Measurements from ENCODE around the gene PTP4A2. TPM values are rescaled to one million over a fixed set of nuclear protein-coding genes. Genes with fewer than 3 reads are reported as not detected.

The PTP4A2 gene
- total RNA-seq, 1 experiment from 2014 or later: 169 TPM

GRCh38 chr1:31936278-31936980 lies 1.7 kb downstream of the PTP4A2 start:
- intact Hi-C loops (cut with micrococcal nuclease; ENCODE audit: unreplicated experiment): no loop called here
- ChIA-PET POLR2A (no interaction called here), CTCF (no interaction called here)
- H3K9me3 Mint-ChIP-seq (ENCODE audit: unreplicated experiment): no peaks in the 10 kb centered on the region
- peak overlapping the region; percentile 91 for H3K27ac Mint-ChIP-seq (ENCODE audit: unreplicated experiment)
- peaks cover 33% of the 10 kb centered on the region for H3K4me1 Mint-ChIP-seq (ENCODE audit: low read depth, unreplicated experiment)
- H3K9me3 ChIP-seq: no peaks in the 10 kb centered on the region
- H3K27me3 Mint-ChIP-seq (ENCODE audit: insufficient read depth, unreplicated experiment): no peaks in the 10 kb centered on the region
- peak overlapping the region; percentile 94 for H3K4me3 ChIP-seq (ENCODE audit: low read depth, low read length)
- TF ChIP-seq, protein P1, sequence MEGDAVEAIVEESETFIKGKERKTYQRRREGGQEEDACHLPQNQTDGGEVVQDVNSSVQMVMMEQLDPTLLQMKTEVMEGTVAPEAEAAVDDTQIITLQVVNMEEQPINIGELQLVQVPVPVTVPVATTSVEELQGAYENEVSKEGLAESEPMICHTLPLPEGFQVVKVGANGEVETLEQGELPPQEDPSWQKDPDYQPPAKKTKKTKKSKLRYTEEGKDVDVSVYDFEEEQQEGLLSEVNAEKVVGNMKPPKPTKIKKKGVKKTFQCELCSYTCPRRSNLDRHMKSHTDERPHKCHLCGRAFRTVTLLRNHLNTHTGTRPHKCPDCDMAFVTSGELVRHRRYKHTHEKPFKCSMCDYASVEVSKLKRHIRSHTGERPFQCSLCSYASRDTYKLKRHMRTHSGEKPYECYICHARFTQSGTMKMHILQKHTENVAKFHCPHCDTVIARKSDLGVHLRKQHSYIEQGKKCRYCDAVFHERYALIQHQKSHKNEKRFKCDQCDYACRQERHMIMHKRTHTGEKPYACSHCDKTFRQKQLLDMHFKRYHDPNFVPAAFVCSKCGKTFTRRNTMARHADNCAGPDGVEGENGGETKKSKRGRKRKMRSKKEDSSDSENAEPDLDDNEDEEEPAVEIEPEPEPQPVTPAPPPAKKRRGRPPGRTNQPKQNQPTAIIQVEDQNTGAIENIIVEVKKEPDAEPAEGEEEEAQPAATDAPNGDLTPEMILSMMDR (IDR thresholded peaks at IDR 0.05; ENCODE audit: insufficient read depth in 1 of 2, low read depth in 1 of 2, low read length in 1 of 2, severe bottlenecking in 1 of 2, unreplicated experiment in 1 of 2): no peak
- H3K4me1 ChIP-seq: peaks cover 52% of the 10 kb centered on the region
- H3K36me3 ChIP-seq (ENCODE audit: control insufficient read depth, insufficient read depth, low read length): no peaks in the 10 kb centered on the region
- H3K4me3 Mint-ChIP-seq (ENCODE audit: unreplicated experiment): peak overlapping the region; percentile 99
- no TSS peak for BruUV-seq (replicated peaks)
- H3K36me3 Mint-ChIP-seq (ENCODE audit: insufficient read depth, unreplicated experiment): peaks cover 19% of the 10 kb centered on the region
- H3K27me3 ChIP-seq (replicated peaks; ENCODE audit: control insufficient read depth, insufficient read depth, low read length): no peaks in the 10 kb centered on the region
- no peak for DNase-seq

- Mint-ChIP-seq H3K36me3 (ENCODE audit: insufficient read depth, unreplicated experiment) (peaks cover 19% of the 10 kb centered on the region), H3K27ac (ENCODE audit: unreplicated experiment) (peak overlapping the region; percentile 48), H3K4me1 (ENCODE audit: low read depth, unreplicated experiment) (peaks cover 37% of the 10 kb centered on the region), H3K9me3 (ENCODE audit: unreplicated experiment) (no peaks in the 10 kb centered on the region), H3K27me3 (ENCODE audit: insufficient read depth, unreplicated experiment) (no peaks in the 10 kb centered on the region), H3K4me3 (ENCODE audit: unreplicated experiment) (peak overlapping the region; percentile 49)
- H3K4me1 ChIP-seq: peaks cover 53% of the 10 kb centered on the region
- ChIA-PET POLR2A (no interaction called here), CTCF (interaction anchor here (0.6 to 1.8 kb wide), 2 partner anchors 29 to 127 kb away, joined by 3 to 7 read pairs; no protein-coding TSS in a partner anchor)
- intact Hi-C loops (cut with micrococcal nuclease; ENCODE audit: unreplicated experiment): no loop called here
- no peaks in the 10 kb centered on the region for H3K9me3 ChIP-seq
- TF ChIP-seq, protein P1 (IDR thresholded peaks at IDR 0.05; ENCODE audit: insufficient read depth in 1 of 2, low read depth in 1 of 2, low read length in 1 of 2, severe bottlenecking in 1 of 2, unreplicated experiment in 1 of 2): no peak
- no peak overlapping the region for H3K4me3 ChIP-seq (ENCODE audit: low read depth, low read length)
- BruUV-seq (replicated peaks): no TSS peak
- no peaks in the 10 kb centered on the region for H3K27me3 ChIP-seq (replicated peaks; ENCODE audit: control insufficient read depth, insufficient read depth, low read length)
- no peak for DNase-seq
- H3K36me3 ChIP-seq (ENCODE audit: control insufficient read depth, insufficient read depth, low read length): no peaks in the 10 kb centered on the region
Measured at GRCh38 chr1:31934706-31935629, 3.2 kb downstream of the PTP4A2 start.

- TF ChIP-seq, protein P1 (IDR thresholded peaks at IDR 0.05; ENCODE audit: insufficient read depth in 1 of 2, low read depth in 1 of 2, low read length in 1 of 2, severe bottlenecking in 1 of 2, unreplicated experiment in 1 of 2): no peak
- H3K4me3 ChIP-seq (ENCODE audit: low read depth, low read length): no peak overlapping the region
- POLR2A ChIA-PET: no interaction called here
- no peaks in the 10 kb centered on the region for H3K9me3 ChIP-seq
- Mint-ChIP-seq H3K4me3 (ENCODE audit: unreplicated experiment) (no peak overlapping the region), H3K9me3 (ENCODE audit: unreplicated experiment) (no peaks in the 10 kb centered on the region), H3K27me3 (ENCODE audit: insufficient read depth, unreplicated experiment) (no peaks in the 10 kb centered on the region), H3K4me1 (ENCODE audit: low read depth, unreplicated experiment) (peaks cover 31% of the 10 kb centered on the region), H3K36me3 (ENCODE audit: insufficient read depth, unreplicated experiment) (peaks cover 14% of the 10 kb centered on the region), H3K27ac (ENCODE audit: unreplicated experiment) (peak overlapping the region; percentile 82)
- CTCF ChIA-PET: interaction anchor here (1.2 kb wide), 2 partner anchors 11 to 31 kb away, joined by 3 to 5 read pairs; no protein-coding TSS in a partner anchor
- H3K27me3 ChIP-seq (replicated peaks; ENCODE audit: control insufficient read depth, insufficient read depth, low read length): no peaks in the 10 kb centered on the region
- intact Hi-C loops (cut with micrococcal nuclease; ENCODE audit: unreplicated experiment): no loop called here
- no TSS peak for BruUV-seq (replicated peaks)
- peaks cover 40% of the 10 kb centered on the region for H3K4me1 ChIP-seq
- DNase-seq: no peak
- no peaks in the 10 kb centered on the region for H3K36me3 ChIP-seq (ENCODE audit: control insufficient read depth, insufficient read depth, low read length)
Measured at GRCh38 chr1:31932491-31933316, 5.5 kb downstream of the PTP4A2 start.

All from Caco-2 (cell line).